Stimulated activated naive CD8-positive, alpha-beta T cell treated with anti-CD3 and anti-CD28 coated beads, Interleukin-15, amount 100 ng/mL, for 72 hours (primary cell): ENCODE measurements around the gene RASSF6.
A peak's percentile ranks its signal among the peaks of the same experiment; 100 is the strongest.

Source experiments
- ATAC-seq: fragments of 150-1000 bp; cut with Tn5 transposase; 2 replicates; pipeline ENCODE4 v1.10.0; 2021; ENCODE audit warnings: mild to moderate bottlenecking, moderate library complexity
- DNase-seq, 2 donors: peaks; one replicate each; pipeline ENCODE4 v3.0.0; 2021 to 2022
- H3K27ac Mint-ChIP-seq, 2 donors: one replicate each; pipeline ENCODE4 v1.8.0; 2022; ENCODE audit warnings: mild to moderate bottlenecking in 2 of 2, mixed read lengths in 2 of 2, moderate library complexity in 2 of 2
- H3K27me3 Mint-ChIP-seq: one replicate; pipeline ENCODE4 v1.8.0; 2022; ENCODE audit warnings: mixed read lengths
- H3K4me1 Mint-ChIP-seq: one replicate; pipeline ENCODE4 v1.8.0; 2022; ENCODE audit warnings: mild to moderate bottlenecking, mixed read lengths
- H3K4me3 Mint-ChIP-seq, 2 donors: one replicate each; pipeline ENCODE4 v1.8.0; 2022; ENCODE audit warnings: mild to moderate bottlenecking in 2 of 2, mixed read lengths in 2 of 2, moderate library complexity in 1 of 2
- H3K9me3 Mint-ChIP-seq, 2 donors: one replicate each; pipeline ENCODE4 v1.8.0; 2022; ENCODE audit warnings: mixed read lengths in 2 of 2

RASSF6 gene

DNA sequence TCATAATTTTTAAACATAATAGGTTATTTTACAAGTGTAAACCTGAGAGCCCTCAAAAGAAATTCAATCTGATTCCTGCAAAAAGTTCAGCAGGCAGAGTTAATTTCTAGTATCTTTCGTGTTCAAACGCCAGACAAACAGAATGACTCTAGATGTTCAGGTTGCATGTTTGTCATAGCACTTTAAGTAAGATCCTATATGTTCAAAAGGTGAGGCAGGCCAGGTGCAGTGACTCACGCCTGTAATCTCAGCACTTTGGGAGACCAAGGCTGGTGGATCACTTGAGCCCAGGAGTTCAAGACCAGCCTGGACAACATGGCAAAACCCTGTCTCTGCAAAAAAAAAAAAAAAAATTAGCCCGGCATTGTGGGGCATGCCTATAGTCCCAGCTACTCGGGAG is 1.1 kb upstream of the RASSF6 start:
- ATAC-seq = no peak
- no peak overlapping the region for H3K27ac Mint-ChIP-seq
- peaks cover 24% of the 10 kb centered on the region for H3K27me3 Mint-ChIP-seq
- no peak overlapping the region for H3K4me3 Mint-ChIP-seq
- H3K4me1 Mint-ChIP-seq = peaks cover 14% of the 10 kb centered on the region
- DNase-seq = no peak
- H3K9me3 Mint-ChIP-seq = no peaks in the 10 kb centered on the region

DNA sequence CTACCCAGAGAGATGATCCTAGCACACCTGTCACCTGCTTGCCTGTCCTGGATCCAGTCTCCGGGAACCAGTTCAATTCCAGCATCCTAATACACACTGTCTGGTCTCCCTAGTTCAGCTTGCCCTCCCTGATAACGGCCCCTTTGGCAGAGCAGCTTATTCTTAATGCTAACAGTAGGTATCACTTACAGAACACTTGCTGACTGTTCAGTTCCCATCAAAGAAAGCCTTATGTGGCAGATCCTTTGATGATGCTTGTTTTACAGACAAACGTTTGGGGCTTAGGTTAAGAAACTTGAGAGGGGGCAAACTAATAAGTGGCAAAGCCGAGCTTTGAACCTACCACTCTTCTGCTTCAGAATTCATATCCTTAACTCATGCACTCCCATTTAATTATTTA is 890 bp downstream of the RASSF6 start:
- peaks cover 24% of the 10 kb centered on the region for H3K27me3 Mint-ChIP-seq
- H3K27ac Mint-ChIP-seq = no peak overlapping the region
- no peak for ATAC-seq

DNA sequence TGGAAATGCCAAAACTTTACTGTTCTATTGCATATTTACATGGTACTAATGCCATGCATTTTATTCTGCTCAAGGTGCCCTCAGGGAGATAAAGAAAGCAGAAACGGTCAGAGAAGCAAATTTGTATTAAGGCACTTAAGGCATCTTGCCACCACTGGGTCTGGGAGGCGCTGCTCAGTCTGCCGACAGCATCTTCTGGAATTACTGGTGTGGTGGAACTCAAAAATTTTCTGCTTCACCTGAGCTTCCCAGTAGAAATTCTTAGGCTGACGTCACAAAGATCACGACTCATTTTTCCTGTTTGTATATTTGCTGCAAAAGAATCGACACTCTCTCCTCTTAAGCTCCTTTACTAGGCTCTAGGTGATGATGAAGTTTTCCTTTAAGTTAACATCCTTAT is 3.0 kb downstream of the RASSF6 start:
- Mint-ChIP-seq H3K4me3 (no peak overlapping the region), H3K4me1 (peaks cover 14% of the 10 kb centered on the region), H3K9me3 (no peaks in the 10 kb centered on the region), H3K27me3 (peaks cover 41% of the 10 kb centered on the region), H3K27ac (no peak overlapping the region)
- DNase-seq (no peak), ATAC-seq (no peak)

More for the DNA sequence above, 890 bp downstream of the RASSF6 start:
- DNase-seq = no peak
- no peak overlapping the region for H3K4me3 Mint-ChIP-seq
- H3K4me1 Mint-ChIP-seq = peaks cover 14% of the 10 kb centered on the region
- no peaks in the 10 kb centered on the region for H3K9me3 Mint-ChIP-seq

DNA sequence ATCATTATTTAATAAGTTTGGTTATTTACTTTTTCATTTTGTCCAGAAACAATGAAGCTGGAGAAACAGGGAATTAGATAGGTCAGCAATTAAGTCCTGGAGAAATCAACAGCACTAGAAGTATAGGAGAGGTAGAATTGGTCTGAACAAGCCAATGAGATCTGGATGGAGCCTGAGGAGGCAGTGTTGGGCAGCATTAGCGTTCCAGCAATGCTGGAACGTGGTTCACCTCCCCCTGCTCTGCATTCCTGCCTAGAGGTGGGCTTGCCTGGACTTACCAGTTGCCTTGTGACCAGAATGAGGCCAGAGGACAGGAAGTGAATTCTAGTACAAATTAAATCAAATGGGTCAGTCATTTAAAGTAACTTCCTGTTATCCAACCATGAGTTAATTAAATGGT is 4.6 kb downstream of the RASSF6 start:
- no peak overlapping the region for H3K27ac Mint-ChIP-seq
- H3K27me3 Mint-ChIP-seq = peaks cover 43% of the 10 kb centered on the region

DNA sequence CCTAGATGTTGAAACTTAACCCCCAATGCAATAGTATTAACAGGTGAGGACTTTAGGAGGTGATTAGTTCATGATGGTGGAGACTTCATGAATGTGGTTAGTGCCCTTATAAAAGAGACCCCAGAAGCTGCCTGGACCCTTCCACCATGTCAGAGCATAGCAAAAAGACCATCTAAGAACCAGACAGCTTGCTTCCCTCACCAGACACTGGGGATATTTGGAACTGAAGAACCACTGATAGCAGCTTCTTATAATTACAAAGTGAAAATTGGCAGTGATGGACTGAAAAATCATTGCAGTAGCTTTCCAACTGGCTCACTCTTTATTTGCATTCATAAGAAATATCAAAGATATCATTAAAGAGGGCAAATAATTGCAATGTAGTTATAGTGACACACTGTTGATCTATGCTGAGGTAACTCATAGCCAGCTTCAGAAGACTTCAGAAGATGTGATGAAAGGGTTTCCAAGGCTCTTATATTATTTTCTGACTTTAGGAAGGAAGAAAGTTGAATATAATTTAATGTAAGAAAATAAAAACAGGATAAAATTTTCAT is 5.8 kb downstream of the RASSF6 start:
- no peak overlapping the region for H3K4me3 Mint-ChIP-seq
- no peaks in the 10 kb centered on the region for H3K9me3 Mint-ChIP-seq
- ATAC-seq (no peak), DNase-seq (no peak)
- H3K27me3 Mint-ChIP-seq = peaks cover 37% of the 10 kb centered on the region
- H3K27ac Mint-ChIP-seq = no peak overlapping the region
- H3K4me1 Mint-ChIP-seq = no peaks in the 10 kb centered on the region

More for the DNA sequence above, 4.6 kb downstream of the RASSF6 start:
- ATAC-seq (no peak), DNase-seq (no peak)
- no peak overlapping the region for H3K4me3 Mint-ChIP-seq
- H3K9me3 Mint-ChIP-seq = no peaks in the 10 kb centered on the region
- H3K4me1 Mint-ChIP-seq = peaks cover 9% of the 10 kb centered on the region

DNA sequence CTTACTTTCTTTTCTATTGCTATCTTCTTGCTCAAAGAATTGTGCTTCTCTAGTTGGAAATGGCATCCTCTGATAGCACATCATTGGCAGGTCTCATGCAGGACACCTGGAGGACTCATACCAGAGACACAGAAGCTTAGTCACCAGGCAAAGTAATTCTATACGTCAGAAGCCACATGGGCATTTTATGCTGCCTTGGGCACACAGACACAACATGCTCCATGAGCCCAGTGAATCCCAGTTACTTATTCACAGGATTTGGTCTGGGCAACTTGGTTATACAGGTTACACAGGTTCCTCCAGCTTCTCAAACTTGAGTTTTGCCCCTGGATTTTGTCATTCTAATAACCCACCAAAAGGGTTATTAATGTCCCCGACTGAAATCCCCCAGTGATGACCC is 7.1 kb downstream of the RASSF6 start:
- peaks cover 30% of the 10 kb centered on the region for H3K27me3 Mint-ChIP-seq
- H3K4me3 Mint-ChIP-seq = no peak overlapping the region
- ATAC-seq = no peak
- H3K4me1 Mint-ChIP-seq = no peaks in the 10 kb centered on the region
- no peak for DNase-seq
- H3K9me3 Mint-ChIP-seq = no peaks in the 10 kb centered on the region
- no peak overlapping the region for H3K27ac Mint-ChIP-seq

DNA sequence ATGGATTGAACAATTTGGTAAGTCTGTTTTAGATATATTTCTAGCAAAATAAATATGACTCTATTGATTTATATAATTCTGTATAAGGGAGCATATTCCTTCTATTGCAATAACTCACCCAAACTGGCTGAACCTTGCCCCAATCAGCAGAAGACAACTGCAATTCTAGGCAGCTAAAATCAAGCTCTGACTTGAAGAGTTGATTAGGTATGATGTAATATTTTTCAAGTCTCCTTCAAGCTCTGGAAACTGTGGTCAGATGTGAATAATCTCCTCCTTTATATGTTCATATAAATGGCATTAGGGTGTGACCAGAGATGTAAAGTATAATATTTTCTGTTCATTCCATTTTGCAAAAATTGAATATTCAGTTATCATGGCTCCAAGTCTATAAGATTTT is 8.2 kb downstream of the RASSF6 start:
- no peak overlapping the region for H3K27ac Mint-ChIP-seq
- no peak for ATAC-seq
- H3K9me3 Mint-ChIP-seq = no peaks in the 10 kb centered on the region
- H3K27me3 Mint-ChIP-seq = peaks cover 30% of the 10 kb centered on the region
- DNase-seq = no peak
- H3K4me1 Mint-ChIP-seq = no peaks in the 10 kb centered on the region
- no peak overlapping the region for H3K4me3 Mint-ChIP-seq

DNA sequence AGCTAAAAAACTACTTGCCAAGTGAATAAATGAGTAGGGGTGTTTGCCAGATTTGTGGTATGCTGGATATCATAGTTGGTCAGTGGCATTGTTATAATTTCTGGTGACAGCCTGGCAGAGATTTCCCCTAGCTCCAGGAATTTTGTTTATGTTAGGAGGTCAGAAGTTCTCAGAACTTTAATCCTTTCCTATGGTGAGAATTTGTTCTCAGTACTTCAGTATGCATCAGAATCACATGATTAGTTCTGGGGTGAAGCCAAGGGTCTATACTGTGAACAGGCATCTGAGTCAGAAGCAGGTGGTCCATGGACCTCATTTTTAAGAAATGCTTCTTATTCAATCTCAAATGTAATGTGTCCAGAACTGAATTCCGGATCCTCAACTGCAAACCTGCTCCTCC is 10.5 kb downstream of the RASSF6 start:
- Mint-ChIP-seq H3K4me3 (no peak overlapping the region), H3K9me3 (no peaks in the 10 kb centered on the region), H3K4me1 (no peaks in the 10 kb centered on the region), H3K27ac (no peak overlapping the region), H3K27me3 (peaks cover 30% of the 10 kb centered on the region)
- no peak for ATAC-seq
- no peak for DNase-seq

DNA sequence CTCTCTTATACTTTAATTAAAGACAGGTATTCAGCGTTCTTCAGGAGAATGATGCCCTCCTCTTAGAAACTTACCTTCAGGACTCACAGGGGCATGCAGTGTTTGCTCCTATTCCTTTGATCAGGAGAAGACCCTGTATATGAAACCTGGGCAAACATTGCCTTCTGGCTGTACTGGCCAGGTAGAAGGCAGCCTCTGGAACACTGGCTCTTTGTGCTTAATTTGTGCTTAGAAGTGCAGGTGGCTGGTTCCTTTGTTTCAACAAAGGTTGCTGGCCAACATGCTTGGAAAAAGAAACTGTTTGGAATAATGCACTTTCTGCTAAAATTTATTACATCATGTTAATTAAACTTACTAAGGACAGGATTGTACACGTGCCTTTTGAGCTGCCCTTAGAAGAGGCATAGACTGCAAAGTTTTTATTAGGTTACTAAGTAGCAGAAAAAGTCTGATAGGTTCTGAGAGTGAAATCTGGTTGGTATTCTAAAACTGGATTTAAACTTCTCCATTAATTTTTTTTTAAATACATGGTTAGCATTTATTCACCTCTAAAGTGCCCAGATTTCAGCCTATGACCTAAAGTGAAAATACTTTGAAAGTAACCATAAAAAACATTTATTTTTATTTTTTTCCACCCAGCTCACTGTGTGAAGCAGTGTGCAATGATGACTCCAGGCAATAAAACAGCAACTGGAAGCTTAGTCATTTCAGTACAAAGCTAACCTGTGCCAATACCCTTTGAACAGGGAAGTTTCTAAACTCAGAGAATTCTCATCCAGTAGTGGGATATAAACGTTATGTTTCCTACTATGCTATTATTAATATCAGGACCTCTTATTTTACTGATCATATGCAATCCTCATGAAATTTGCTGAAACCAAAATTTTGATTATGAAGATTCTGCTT is 11.3 kb downstream of the RASSF6 start:
- ATAC-seq (no peak), DNase-seq (no peak)
- H3K27ac Mint-ChIP-seq = no peak overlapping the region
- no peaks in the 10 kb centered on the region for H3K4me1 Mint-ChIP-seq
- H3K27me3 Mint-ChIP-seq = peaks cover 28% of the 10 kb centered on the region
- no peak overlapping the region for H3K4me3 Mint-ChIP-seq
- H3K9me3 Mint-ChIP-seq = no peaks in the 10 kb centered on the region

DNA sequence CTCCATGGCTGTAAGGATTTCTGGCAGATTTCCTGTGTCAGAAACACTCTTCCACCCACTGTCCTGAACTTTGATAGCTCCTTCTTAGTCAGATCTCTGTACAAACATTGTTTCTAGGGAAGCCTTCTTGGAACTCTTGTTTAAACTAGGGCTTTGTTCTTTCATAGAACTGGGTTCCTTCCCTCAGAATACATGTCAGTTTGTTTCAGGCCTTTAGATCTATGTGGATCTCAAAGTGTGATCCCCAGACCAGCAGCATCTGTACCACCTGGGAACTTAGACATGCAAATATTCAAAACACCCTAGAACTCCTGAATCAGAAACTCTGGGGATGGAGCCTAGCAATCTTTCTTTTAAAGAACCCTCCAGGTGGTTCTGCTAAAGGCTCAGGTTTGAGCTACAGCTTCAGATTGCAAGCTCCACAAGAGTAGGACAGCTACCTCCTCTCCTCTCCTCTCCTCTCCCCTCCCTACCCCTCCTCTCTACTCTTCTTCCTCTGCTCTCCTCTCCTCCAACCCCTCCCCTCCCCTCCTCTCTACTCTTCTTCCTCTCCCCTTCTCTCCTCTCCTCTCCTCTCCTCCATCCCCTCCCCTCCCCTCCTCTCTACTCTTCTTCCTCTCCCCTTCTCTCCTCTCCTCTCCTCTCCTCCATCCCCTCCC is 12.7 kb downstream of the RASSF6 start:
- no peaks in the 10 kb centered on the region for H3K9me3 Mint-ChIP-seq
- ATAC-seq (no peak), DNase-seq (no peak)
- no peak overlapping the region for H3K27ac Mint-ChIP-seq
- H3K4me1 Mint-ChIP-seq = no peaks in the 10 kb centered on the region
- H3K27me3 Mint-ChIP-seq = peaks cover 15% of the 10 kb centered on the region
- H3K4me3 Mint-ChIP-seq = no peak overlapping the region

DNA sequence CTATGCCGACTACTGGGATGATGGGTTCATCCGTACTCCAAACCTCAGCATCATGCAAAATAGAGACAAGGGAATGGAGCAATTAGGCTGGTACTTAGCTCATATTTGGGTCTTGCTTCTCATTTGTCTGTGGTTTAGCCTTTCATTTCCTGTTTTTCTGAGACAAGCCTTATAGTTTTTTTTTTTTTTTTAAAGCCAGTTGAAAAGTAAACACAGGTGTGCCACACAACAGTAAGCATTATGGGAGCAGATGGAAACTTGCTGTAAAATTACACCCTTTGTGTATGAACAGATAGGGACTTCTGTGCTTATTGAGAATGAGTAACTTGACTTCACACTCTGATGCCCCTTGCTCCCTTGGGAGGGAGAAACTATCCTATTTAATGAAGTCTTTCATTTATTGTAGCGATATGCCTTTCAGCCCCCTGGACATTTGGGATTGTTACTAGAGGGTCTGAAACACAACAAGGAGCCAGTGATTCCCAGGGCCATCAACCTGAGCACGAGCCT is 13.7 kb downstream of the RASSF6 start:
- ATAC-seq (no peak), DNase-seq (no peak)
- no peaks in the 10 kb centered on the region for H3K9me3 Mint-ChIP-seq
- H3K27ac Mint-ChIP-seq = no peak overlapping the region
- H3K4me3 Mint-ChIP-seq = no peak overlapping the region
- peaks cover 13% of the 10 kb centered on the region for H3K27me3 Mint-ChIP-seq
- H3K4me1 Mint-ChIP-seq = no peaks in the 10 kb centered on the region

DNA sequence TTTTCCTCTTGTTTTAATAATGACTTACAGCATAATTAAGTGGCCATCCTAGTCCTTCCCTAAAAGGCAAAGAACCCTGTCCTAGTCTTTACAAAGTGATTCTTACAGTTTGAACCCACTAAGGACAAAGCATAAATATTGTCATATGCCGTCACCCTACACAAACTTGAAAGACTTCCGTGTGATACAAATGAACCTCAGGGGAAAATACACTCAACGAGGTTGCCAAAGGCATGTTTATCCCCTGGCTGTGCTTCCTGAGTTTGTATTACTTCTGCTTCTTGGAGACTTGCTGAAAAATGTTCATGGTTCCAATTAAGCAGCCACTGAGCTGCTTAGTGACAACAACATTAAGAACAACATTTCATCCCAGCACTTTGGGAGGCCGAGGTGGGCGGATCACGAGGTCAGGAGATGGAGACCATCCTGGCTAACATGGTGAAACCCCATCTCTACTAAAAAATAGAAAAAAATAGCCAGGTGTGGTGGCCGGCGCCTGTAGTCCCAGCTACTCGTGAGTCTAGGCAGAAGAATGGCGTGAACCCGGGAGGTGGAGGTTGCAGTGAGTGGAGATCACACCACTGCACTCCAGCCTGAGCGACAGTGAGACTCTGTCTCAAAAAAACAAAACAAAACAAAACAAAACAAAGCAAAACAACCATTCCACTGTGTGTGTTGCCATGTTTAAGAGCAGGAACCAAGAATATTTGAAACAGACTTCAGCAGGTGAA is 16.2 kb downstream of the RASSF6 start:
- no peak overlapping the region for H3K4me3 Mint-ChIP-seq

DNA sequence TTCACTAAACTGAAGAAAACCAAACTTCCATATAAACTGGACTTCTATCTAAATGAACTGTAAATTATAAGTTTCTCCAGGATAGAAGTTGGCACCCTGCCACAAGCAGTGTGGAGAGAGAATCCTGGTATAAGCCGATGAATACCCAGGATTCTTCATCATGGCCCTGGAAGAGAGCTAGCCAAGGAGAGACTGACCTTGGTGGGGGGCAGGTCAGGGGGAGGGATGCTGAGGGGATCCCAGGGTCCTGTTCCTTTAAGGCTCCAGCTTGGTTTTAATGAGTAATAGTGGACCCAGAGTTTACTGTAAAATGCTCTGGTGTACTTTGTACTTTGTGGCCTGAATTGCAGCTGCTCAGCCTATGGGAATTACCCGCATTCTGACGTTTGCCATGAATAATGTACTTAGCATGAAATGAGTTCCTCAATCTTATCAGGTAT is 16.9 kb downstream of the RASSF6 start:
- ATAC-seq (no peak), DNase-seq (no peak)
- no peak overlapping the region for H3K4me3 Mint-ChIP-seq
- peak overlapping the region in 1 of 2 donors; percentile 45 for H3K27ac Mint-ChIP-seq
- H3K27me3 Mint-ChIP-seq = no peaks in the 10 kb centered on the region
- no peaks in the 10 kb centered on the region for H3K9me3 Mint-ChIP-seq
- no peaks in the 10 kb centered on the region for H3K4me1 Mint-ChIP-seq

More for the DNA sequence above, 16.2 kb downstream of the RASSF6 start:
- DNase-seq = no peak
- Mint-ChIP-seq H3K4me1 (no peaks in the 10 kb centered on the region), H3K9me3 (no peaks in the 10 kb centered on the region), H3K27me3 (no peaks in the 10 kb centered on the region), H3K27ac (peak overlapping the region in 1 of 2 donors; percentile 86)
- no peak for ATAC-seq

DNA sequence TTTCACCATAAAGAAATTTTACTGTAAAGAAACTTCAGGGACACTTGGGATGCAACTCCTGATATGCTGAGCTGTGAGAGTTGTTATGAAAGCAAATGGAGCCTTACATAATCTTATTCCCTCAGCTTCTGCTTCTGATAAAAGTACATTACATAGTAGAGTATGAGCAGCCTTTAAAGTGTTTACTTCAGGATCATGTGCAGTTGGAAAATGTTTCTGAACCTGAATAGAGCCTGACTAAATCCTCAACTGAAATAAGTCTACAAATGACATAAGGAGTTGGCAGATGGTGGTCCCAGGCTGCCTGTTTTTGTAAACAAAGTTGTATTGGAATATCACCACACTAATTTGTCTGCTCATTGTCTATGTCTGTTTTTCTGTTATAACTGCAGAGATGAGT is 19.3 kb downstream of the RASSF6 start:
- no peak for ATAC-seq
- Mint-ChIP-seq H3K27ac (no peak overlapping the region), H3K27me3 (no peaks in the 10 kb centered on the region), H3K4me1 (no peaks in the 10 kb centered on the region), H3K9me3 (no peaks in the 10 kb centered on the region), H3K4me3 (no peak overlapping the region)
- no peak for DNase-seq

DNA sequence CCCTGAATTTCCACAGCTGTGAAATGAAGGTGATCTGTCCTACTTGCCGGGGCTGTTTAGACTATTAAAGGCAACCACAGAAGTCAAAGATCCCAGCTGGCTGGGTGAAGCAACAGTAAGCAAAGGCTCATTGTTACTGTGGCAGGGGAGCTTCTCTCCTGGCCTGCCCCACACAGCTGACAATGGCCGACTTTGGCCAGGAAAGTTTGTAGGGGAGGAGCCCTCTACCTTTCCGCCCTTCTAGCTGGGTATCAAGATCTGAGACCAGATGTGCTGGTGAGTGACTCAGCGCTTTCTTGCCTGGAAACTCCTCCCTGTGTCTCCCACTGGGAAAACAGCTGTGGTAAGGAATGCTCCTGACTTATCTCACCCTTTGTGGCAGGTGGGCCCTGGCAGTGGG is 21.1 kb downstream of the RASSF6 start:
- DNase-seq (no peak), ATAC-seq (no peak)
- no peak overlapping the region for H3K4me3 Mint-ChIP-seq
- H3K27me3 Mint-ChIP-seq = no peaks in the 10 kb centered on the region
- H3K27ac Mint-ChIP-seq = no peak overlapping the region
- H3K9me3 Mint-ChIP-seq = no peaks in the 10 kb centered on the region
- H3K4me1 Mint-ChIP-seq = no peaks in the 10 kb centered on the region
